LNCaP clone FGC (cell line): ENCODE data around the gene FN3KRP.
A peak's percentile ranks its signal among the peaks of the same experiment; 100 is the strongest.
"Not testable (repeated sequence)": the region's sequence is repeated elsewhere in the genome, so short reads cannot be mapped to it uniquely, and the experiment has no call there.

Source experiments
- DNase-seq: peaks from one replicate; pipeline ENCODE4 v3.0.0-alpha.2; 2011; ENCODE audit warnings: low read depth
- H3K4me3 ChIP-seq: 2 replicates; pipeline ENCODE4 v1.5.1; 2011; ENCODE audit warnings: mild to moderate bottlenecking, low read depth, low read length, control low read depth
- TF ChIP-seq, protein P1 (sequence below): IDR thresholded peaks from 2 replicates; pipeline ENCODE4 v1.5.1; 2012; ENCODE audit warnings: mild to moderate bottlenecking; ENCODE audit not compliant: control insufficient read depth, insufficient read depth; ENCODE audit errors: extremely low read depth

Gene FN3KRP

DNA sequence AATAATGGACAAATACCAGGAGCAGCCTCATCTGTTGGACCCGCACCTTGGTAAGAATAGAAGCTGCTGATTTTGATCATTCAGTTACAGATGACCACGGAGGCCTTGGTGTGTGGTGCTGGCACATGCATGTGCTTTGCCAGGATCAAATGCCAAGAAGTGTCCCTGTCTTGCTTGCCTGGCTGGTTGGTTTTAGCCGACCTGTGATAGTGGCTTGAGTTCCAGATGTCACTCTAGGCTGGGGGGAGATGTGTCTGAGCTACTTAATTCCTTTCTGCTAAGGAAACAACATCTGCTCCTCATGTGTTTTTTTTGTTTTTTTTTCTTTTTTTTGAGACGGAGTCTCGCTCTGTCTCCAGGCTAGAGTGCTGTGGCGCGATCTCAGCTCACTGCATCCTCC, 39.7 kb downstream of the FN3KRP start:
- TF ChIP-seq, protein P1, sequence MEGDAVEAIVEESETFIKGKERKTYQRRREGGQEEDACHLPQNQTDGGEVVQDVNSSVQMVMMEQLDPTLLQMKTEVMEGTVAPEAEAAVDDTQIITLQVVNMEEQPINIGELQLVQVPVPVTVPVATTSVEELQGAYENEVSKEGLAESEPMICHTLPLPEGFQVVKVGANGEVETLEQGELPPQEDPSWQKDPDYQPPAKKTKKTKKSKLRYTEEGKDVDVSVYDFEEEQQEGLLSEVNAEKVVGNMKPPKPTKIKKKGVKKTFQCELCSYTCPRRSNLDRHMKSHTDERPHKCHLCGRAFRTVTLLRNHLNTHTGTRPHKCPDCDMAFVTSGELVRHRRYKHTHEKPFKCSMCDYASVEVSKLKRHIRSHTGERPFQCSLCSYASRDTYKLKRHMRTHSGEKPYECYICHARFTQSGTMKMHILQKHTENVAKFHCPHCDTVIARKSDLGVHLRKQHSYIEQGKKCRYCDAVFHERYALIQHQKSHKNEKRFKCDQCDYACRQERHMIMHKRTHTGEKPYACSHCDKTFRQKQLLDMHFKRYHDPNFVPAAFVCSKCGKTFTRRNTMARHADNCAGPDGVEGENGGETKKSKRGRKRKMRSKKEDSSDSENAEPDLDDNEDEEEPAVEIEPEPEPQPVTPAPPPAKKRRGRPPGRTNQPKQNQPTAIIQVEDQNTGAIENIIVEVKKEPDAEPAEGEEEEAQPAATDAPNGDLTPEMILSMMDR: no peak
- DNase-seq: no peak
- H3K4me3 ChIP-seq: no peak overlapping the region

DNA sequence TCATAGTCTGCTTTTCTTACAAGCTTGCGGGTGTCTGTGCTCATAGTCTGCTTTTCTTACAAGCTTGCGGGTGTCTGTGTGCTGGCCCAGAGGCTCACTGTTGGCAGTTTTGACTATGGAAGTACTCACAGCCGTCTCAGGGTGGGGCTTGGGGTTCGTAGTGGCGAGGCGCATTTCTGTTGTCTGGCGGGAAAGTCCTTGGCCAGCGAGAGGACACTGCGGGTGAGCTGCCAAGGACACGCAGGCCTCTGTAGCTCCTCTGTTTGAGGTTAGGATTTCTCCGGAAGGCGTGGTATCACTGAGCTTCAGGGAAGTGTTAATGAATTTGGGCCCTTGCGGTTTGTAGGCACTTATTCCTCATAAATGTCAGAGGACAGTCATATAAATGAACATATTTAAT, 48.9 kb downstream of the FN3KRP start:
- no peak for DNase-seq
- H3K4me3 ChIP-seq: no peak overlapping the region
- TF ChIP-seq, protein P1: no peak

GRCh38 chr17:82767041-82767754, 50.7 kb downstream of the FN3KRP start:
- no peak overlapping the region for H3K4me3 ChIP-seq
- no peak for DNase-seq
- TF ChIP-seq, protein P1: peak; percentile 69

GRCh38 chr17:82769041-82769440, 52.5 kb downstream of the FN3KRP start:
- DNase-seq: no peak
- H3K4me3 ChIP-seq: no peak overlapping the region
- TF ChIP-seq, protein P1: no peak

GRCh38 chr17:82772026-82772425, 55.5 kb downstream of the FN3KRP start:
- no peak overlapping the region for H3K4me3 ChIP-seq
- TF ChIP-seq, protein P1: no peak
- DNase-seq: peak; percentile 79

GRCh38 chr17:82774456-82774855, 58.0 kb downstream of the FN3KRP start:
- not testable (repeated sequence) for H3K4me3 ChIP-seq, DNase-seq

- H3K4me3 ChIP-seq: no peak overlapping the region
- DNase-seq: no peak
- TF ChIP-seq, protein P1: peak; percentile 94
Measured at GRCh38 chr17:82775001-82775823, 58.7 kb downstream of the FN3KRP start.
